ENCODE results near the gene TAMALIN.

The TAMALIN gene

DNA sequence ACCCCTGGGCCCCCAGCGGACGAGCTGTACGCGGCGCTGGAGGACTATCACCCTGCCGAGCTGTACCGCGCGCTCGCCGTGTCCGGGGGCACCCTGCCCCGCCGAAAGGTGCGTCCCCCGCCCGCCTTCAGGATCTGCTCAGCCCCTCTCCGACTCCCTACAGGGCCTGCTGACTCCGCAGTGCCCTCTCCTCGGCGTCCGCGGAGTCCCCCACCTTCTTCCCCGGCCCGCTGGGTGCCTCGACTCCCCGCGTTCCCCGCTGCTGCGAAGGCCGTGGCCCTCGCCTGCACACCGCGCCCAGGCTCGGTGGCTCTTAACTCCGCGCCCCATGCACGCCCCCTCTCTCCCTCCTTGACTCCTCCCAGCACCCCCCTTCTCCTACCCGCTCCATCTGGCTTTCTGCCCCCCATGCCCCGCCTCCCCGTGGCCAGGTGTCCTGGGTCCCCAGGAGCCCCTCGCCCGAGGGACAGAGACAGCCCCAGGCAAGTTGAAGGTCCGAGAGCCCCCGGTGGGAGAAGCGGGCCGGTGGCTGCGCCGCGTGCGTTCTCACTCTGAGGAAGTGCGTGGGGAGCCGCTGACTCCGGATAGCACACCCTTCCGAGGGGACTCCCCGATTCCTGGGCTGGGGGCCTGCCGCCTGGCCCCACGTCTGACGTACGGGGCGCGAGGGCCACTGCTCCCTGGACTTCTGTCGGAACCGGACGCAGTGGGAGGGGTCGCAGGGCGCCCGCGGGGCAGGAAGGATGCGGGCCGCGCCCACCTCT is 594 bp downstream of the TAMALIN start:
- TF ChIP-seq CTCF (IDR thresholded peaks at IDR 0.05; ENCODE audit: borderline replicate concordance, insufficient read depth, low read depth, low read length): no peak
- no peak overlapping the region for H3K4me3 ChIP-seq (ENCODE audit: low read depth, low read length)

GRCh38 chr12:52007982-52008510 is 1.3 kb downstream of the TAMALIN start:
- TF ChIP-seq CTCF (IDR thresholded peaks at IDR 0.05; ENCODE audit: borderline replicate concordance, insufficient read depth, low read depth, low read length): no peak
- no peak overlapping the region for H3K4me3 ChIP-seq (ENCODE audit: low read depth, low read length)

DNA sequence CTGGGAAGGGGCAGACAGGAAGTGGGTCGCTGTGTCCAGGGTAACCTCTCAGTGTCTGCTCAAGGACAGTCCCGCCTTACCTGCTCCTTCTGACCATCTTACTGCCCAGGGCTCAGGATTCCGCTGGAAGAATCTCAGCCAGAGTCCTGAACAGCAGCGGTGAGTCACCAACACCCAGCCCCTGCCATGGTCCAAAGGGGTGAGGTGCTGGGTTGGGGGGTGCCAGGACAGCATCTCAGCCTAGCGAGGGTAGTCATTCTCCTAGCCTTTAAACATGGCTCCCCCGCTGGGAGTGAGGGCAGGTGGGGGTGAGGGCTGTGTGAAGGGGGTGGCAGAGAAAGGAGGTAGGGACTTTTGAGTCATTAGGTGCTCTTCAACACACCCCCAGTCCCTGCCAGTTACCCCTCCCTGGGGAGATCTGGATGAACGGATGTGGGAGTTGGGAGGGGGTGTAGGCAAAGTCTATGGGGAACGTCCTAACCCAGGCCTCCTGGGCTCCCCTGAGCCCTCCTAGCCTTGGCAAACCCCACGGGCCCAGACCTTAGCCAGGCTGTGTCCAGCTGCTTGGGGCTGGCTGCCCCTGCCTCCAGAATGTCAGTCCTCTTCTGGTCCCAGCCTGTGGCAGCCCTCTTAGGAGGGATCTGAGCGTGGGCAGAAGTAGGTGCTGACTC is 2.5 kb downstream of the TAMALIN start:
- H3K4me3 ChIP-seq (ENCODE audit: low read depth, low read length): no peak overlapping the region

GRCh38 chr12:52010152-52010622 is 3.4 kb downstream of the TAMALIN start:
- no peak overlapping the region for H3K4me3 ChIP-seq (ENCODE audit: low read depth, low read length)
- no peak for TF ChIP-seq CTCF (IDR thresholded peaks at IDR 0.05; ENCODE audit: borderline replicate concordance, insufficient read depth, low read depth, low read length)

More for the DNA sequence above, 2.5 kb downstream of the TAMALIN start:
- TF ChIP-seq CTCF (IDR thresholded peaks at IDR 0.05; ENCODE audit: borderline replicate concordance, insufficient read depth, low read depth, low read length): no peak

DNA sequence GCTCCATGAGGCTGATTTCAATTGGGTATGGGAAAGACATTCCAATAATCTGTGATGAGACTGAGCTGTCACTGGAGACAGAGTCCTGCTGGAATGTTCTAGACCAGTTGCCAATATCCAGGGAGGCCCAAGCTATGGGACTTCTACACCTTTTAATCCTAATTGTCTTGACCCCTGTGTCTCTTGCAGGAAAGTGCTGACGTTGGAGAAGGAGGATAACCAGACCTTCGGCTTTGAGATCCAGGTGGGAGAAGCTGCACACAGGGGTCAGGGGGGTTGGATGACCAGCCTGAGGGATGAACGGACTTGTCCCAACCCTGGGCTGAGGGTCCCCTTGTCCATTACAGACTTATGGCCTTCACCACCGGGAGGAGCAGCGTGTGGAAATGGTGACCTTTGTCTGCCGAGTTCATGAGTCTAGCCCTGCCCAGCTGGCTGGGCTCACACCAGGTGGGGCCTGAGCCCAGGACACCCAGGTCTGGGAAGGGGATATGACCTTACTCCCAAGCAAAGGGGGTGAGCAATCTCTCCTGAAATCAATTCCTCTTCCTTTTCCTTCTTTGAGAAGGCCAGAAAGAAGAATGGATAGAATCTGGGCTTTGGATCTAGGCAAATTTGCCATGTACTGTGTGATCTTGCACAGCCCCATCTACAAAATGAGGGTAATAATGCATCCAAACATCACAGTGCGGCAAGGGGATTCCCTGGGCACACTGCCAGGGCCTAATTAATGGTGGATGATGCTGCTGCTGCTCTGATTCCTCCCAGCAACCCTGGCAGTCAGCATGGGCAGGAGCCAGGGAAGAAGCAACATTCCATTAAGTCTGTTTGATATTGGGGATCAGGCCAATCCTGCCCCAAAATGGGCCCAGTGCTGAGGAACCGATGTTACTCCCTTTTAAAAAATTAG is 4.2 kb downstream of the TAMALIN start:
- no peak for TF ChIP-seq CTCF (IDR thresholded peaks at IDR 0.05; ENCODE audit: borderline replicate concordance, insufficient read depth, low read depth, low read length)
- H3K4me3 ChIP-seq (ENCODE audit: low read depth, low read length): no peak overlapping the region

DNA sequence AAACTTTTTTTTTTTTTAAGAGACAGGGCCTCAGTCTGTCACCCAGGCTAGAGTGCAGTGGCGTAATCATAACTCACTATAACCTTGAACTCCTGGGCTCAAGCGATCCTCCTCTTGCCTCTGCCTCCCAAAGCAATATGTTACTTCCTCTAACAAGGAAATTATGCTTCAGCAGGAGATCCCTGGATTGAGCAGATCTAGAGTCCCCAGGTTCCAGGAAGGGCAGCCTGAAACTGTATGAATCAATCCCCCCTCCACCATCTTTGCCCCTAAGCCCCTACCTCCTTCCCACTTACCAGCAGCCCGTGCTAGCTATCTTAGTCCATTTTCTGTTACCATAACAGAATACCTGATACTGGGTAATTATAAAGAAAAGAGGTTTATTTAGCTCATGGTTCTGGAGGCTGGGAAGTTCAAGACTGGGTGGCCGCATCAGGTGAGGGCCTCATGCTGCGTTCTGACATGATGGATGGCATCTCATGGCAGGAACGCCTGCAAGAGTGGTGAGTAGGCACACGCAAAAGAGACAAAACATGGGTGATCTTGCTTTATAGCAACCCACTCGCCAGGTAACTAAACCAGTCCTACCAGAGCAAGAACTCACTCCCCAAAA is 5.0 kb downstream of the TAMALIN start:
- TF ChIP-seq CTCF (IDR thresholded peaks at IDR 0.05; ENCODE audit: borderline replicate concordance, insufficient read depth, low read depth, low read length): no peak

More for the DNA sequence above, 5.0 kb downstream of the TAMALIN start:
- no peak overlapping the region for H3K4me3 ChIP-seq (ENCODE audit: low read depth, low read length)
